HG02840 (cell line): Measurements from ENCODE around the gene ZMYND10.

Source experiments
- ATAC-seq: cut with Tn5 transposase; IDR thresholded peaks from one replicate; pipeline ENCODE4 v1.9.1; 2021; ENCODE audit warnings: mild to moderate bottlenecking, moderate library complexity, moderate number of reproducible peaks; ENCODE audit not compliant: unreplicated experiment, low FRiP score

ZMYND10 gene

GRCh38 chr3:50327129-50327528 is 18.4 kb downstream of the ZMYND10 start:
- no peak for ATAC-seq

GRCh38 chr3:50326182-50326541 is 19.4 kb downstream of the ZMYND10 start:
- no peak for ATAC-seq

- no peak for ATAC-seq
Measured at GRCh38 chr3:50325497-50326181, 19.9 kb downstream of the ZMYND10 start.

GRCh38 chr3:50325113-50325480 is 20.4 kb downstream of the ZMYND10 start:
- ATAC-seq: no peak

GRCh38 chr3:50324351-50325112 is 21.0 kb downstream of the ZMYND10 start:
- ATAC-seq: no peak

GRCh38 chr3:50323614-50324199 is 21.8 kb downstream of the ZMYND10 start:
- ATAC-seq: no peak

GRCh38 chr3:50323092-50323600 is 22.4 kb downstream of the ZMYND10 start:
- no peak for ATAC-seq

- ATAC-seq: no peak
Measured at GRCh38 chr3:50322386-50323091, 23.0 kb downstream of the ZMYND10 start, which contains the start of gene HYAL2. Gene HYAL2 (minus strand): TSS chr3:50322745. CDS start chr3:50320489, 2,256 bp downstream.

GRCh38 chr3:50322115-50322385 is 23.5 kb downstream of the ZMYND10 start:
- ATAC-seq: no peak

- peak; percentile 80 for ATAC-seq
Measured at GRCh38 chr3:50321336-50322114, 24.0 kb downstream of the ZMYND10 start.

- peak; percentile 50 for ATAC-seq
Measured at GRCh38 chr3:50320853-50321335, 24.6 kb downstream of the ZMYND10 start.

GRCh38 chr3:50319894-50320625 is 25.5 kb downstream of the ZMYND10 start:
- no peak for ATAC-seq

- ATAC-seq: no peak
Measured at GRCh38 chr3:50319181-50319893, 26.2 kb downstream of the ZMYND10 start.

- no peak for ATAC-seq
Measured at GRCh38 chr3:50318615-50319014, 26.9 kb downstream of the ZMYND10 start.

GRCh38 chr3:50318163-50318562 is 27.4 kb downstream of the ZMYND10 start:
- no peak for ATAC-seq

- no peak for ATAC-seq
Measured at GRCh38 chr3:50317300-50317699, 28.2 kb downstream of the ZMYND10 start.

- no peak for ATAC-seq
Measured at GRCh38 chr3:50316657-50317242, 28.8 kb downstream of the ZMYND10 start.

- ATAC-seq: no peak
Measured at GRCh38 chr3:50314816-50315215, 30.7 kb downstream of the ZMYND10 start.
